GM23248 (cell line): ENCODE results near the gene KRI1. TPM values are rescaled to one million over a fixed set of nuclear protein-coding genes. Genes with fewer than 3 reads are reported as not detected.

Experiments used
- DNase-seq: peaks from one replicate; pipeline ENCODE4 v3.0.0-alpha.2; 2015
- H2AFZ ChIP-seq: fragments of 200-600 bp; sonication (generic); 2 replicates; pipeline ENCODE4 v1.6.1; 2016; ENCODE audit warnings: antibody characterized with exemption
- H3F3A ChIP-seq: fragments of 200-600 bp; sonication (generic); 2 replicates; pipeline ENCODE4 v1.6.1; 2016; ENCODE audit warnings: mild to moderate bottlenecking, antibody characterized with exemption, mixed run types; ENCODE audit not compliant: insufficient read depth
- H3K27ac ChIP-seq: fragments of 200-600 bp; sonication (generic); 2 replicates; pipeline ENCODE4 v1.5.1; 2016; ENCODE audit warnings: mild to moderate bottlenecking
- H3K27me3 ChIP-seq: fragments of 200-600 bp; sonication (generic); replicated peaks from 2 replicates; pipeline ENCODE4 v1.6.1; 2016; ENCODE audit warnings: mild to moderate bottlenecking; ENCODE audit not compliant: insufficient read depth
- H3K36me3 ChIP-seq: fragments of 200-600 bp; sonication (generic); 2 replicates; pipeline ENCODE4 v1.6.1; 2016; ENCODE audit warnings: low read depth, mild to moderate bottlenecking
- H3K4me1 ChIP-seq: fragments of 200-600 bp; sonication (generic); 2 replicates; pipeline ENCODE4 v1.6.1; 2016; ENCODE audit warnings: mild to moderate bottlenecking; ENCODE audit not compliant: insufficient read depth
- H3K4me2 ChIP-seq: fragments of 200-600 bp; sonication (generic); one replicate; pipeline ENCODE4 v1.6.1; 2016; ENCODE audit warnings: mild to moderate bottlenecking; ENCODE audit not compliant: unreplicated experiment
- H3K4me3 ChIP-seq: fragments of 200-600 bp; sonication (generic); 2 replicates; pipeline ENCODE4 v1.5.1; 2016; ENCODE audit warnings: mild to moderate bottlenecking
- H3K79me2 ChIP-seq: fragments of 200-600 bp; sonication (generic); 2 replicates; pipeline ENCODE4 v1.6.1; 2016; ENCODE audit warnings: mild to moderate bottlenecking; ENCODE audit not compliant: insufficient read depth
- H3K9ac ChIP-seq: fragments of 200-600 bp; sonication (generic); 2 replicates; pipeline ENCODE4 v1.6.1; 2016; ENCODE audit warnings: mild to moderate bottlenecking
- H3K9me2 ChIP-seq: fragments of 200-600 bp; sonication (generic); 2 replicates; pipeline ENCODE4 v1.6.1; 2016; ENCODE audit warnings: mixed run types, mild to moderate bottlenecking, moderate library complexity; ENCODE audit not compliant: insufficient read depth
- H3K9me3 ChIP-seq: fragments of 200-600 bp; sonication (generic); one replicate; pipeline ENCODE4 v1.6.1; 2017; ENCODE audit warnings: low read depth
- H4K20me1 ChIP-seq: fragments of 200-600 bp; sonication (generic); 2 replicates; pipeline ENCODE4 v1.6.0; 2016; ENCODE audit not compliant: insufficient read depth
- EZH2 ChIP-seq: fragments of 200-600 bp; sonication (generic); IDR thresholded peaks from 2 replicates; pipeline ENCODE4 v1.6.1; 2018; ENCODE audit warnings: antibody characterized with exemption, mild to moderate bottlenecking; ENCODE audit not compliant: insufficient read depth, poor library complexity, severe bottlenecking
- EZH2phosphoT487 ChIP-seq: fragments of 200-600 bp; sonication (generic); IDR thresholded peaks from 2 replicates; pipeline ENCODE4 v1.6.1; 2018; ENCODE audit warnings: antibody characterized with exemption, moderate library complexity, mild to moderate bottlenecking, low read depth; ENCODE audit not compliant: insufficient read depth
- WGBS, 2 experiments: methylation state at CpG; one replicate each; pipeline ENCODE4 v1.1.6; 2015 to 2017; ENCODE audit warnings: low lambda C conversion rate in 2 of 2, low coverage in 1 of 2; ENCODE audit errors: missing lambda C conversion rate in 2 of 2; 5-methylcytosine and 5-hydroxymethylcytosine counted together
- in situ Hi-C: fragments of 300-500 bp; cut with MboI; formaldehyde crosslinking; loops from 2 replicates; pipeline ENCODE4 v1.15.0; 2020
- polyA plus RNA-seq: library from polyadenylated mRNA; unstranded; fragments of >200 nt; fragmentation: Nextera tagmentation; extraction: Ambion mirVana; gene quantifications from 2 replicates; pipeline ENCODE4 v1.2.1, GENCODE V29; 2016
- total RNA-seq: library from RNA; depleted of rRNA; stranded (reverse); fragments of >200 nt; shearing (Covaris generic); gene quantifications from 2 replicates; pipeline ENCODE4 v1.2.3, GENCODE V29; 2014

The KRI1 gene
- total and polyA plus RNA-seq, 2 experiments from 2014 or later = 11.3 to 15.1 TPM

GRCh38 chr19:10514211-10515145 lies 51.3 kb downstream of the KRI1 start:
- Histone ChIP-seq H3F3A (0 out of 2 replicates have a peak, but pooled peaks cover 3% of the 10 kb centered on the region), H3K79me2 (no peaks in the 10 kb centered on the region), H3K9me2 (no peaks in the 10 kb centered on the region), H3K4me1 (no peaks in the 10 kb centered on the region), H2AFZ (peak overlapping the region; percentile 65), H3K9ac (no peak overlapping the region), H3K27ac (no peak overlapping the region), H3K4me3 (0 out of 2 replicates have a peak overlapping the region, but pooled peaks have one; percentile 29), H3K27me3 (peaks cover 12% of the 10 kb centered on the region), H3K9me3 (no peaks in the 10 kb centered on the region), H3K36me3 (no peaks in the 10 kb centered on the region), H4K20me1 (no peaks in the 10 kb centered on the region), H3K4me2 (peak overlapping the region; percentile 35)
- in situ Hi-C loops = no loop called here
- peak; percentile 27 for DNase-seq
- TF ChIP-seq EZH2 (peak; percentile 63), EZH2phosphoT487 (no peak)
- WGBS, 2 experiments = 10 to 11% methylated on average over 99 to 103 of the region's 107 CpGs

GRCh38 chr19:10513223-10513622 lies 52.6 kb downstream of the KRI1 start:
- 0 out of 2 replicates have a peak, but pooled peaks cover 3% of the 10 kb centered on the region for H3F3A ChIP-seq
- no peaks in the 10 kb centered on the region for H3K79me2 ChIP-seq
- peaks cover 12% of the 10 kb centered on the region; the same call in 1 of the 2 replicates for H3K27me3 ChIP-seq
- H4K20me1 ChIP-seq = no peaks in the 10 kb centered on the region
- no peak overlapping the region for H3K27ac ChIP-seq
- H3K4me1 ChIP-seq = no peaks in the 10 kb centered on the region
- H3K9me3 ChIP-seq = no peaks in the 10 kb centered on the region
- no peak overlapping the region for H2AFZ ChIP-seq
- no peak for TF ChIP-seq EZH2
- WGBS, 2 experiments = 60 to 70% methylated on average over 7 of the region's 7 CpGs
- H3K9me2 ChIP-seq = no peaks in the 10 kb centered on the region
- in situ Hi-C loops = no loop called here
- H3K4me2 ChIP-seq = no peak overlapping the region
- H3K36me3 ChIP-seq = no peaks in the 10 kb centered on the region
- H3K9ac ChIP-seq = no peak overlapping the region
- DNase-seq = no peak
- H3K4me3 ChIP-seq = no peak overlapping the region

- no peaks in the 10 kb centered on the region for H3K9me3 ChIP-seq
- 9 to 13% methylated on average over 14 of the region's 15 CpGs for WGBS, 2 experiments
- H3K9ac ChIP-seq = no peak overlapping the region
- in situ Hi-C loops = no loop called here
- H3K4me1 ChIP-seq = no peaks in the 10 kb centered on the region
- H3K27me3 ChIP-seq = peaks cover 12% of the 10 kb centered on the region; the same call in 1 of the 2 replicates
- no peak for TF ChIP-seq EZH2
- TF ChIP-seq EZH2phosphoT487 = no peak
- no peaks in the 10 kb centered on the region for H3K36me3 ChIP-seq
- H3K4me3 ChIP-seq = no peak overlapping the region
- H3K9me2 ChIP-seq = no peaks in the 10 kb centered on the region
- peak; percentile 30 for DNase-seq
- H3K79me2 ChIP-seq = no peaks in the 10 kb centered on the region
- no peak overlapping the region for H2AFZ ChIP-seq
- peak overlapping the region; percentile 14 for H3K4me2 ChIP-seq
- H3K27ac ChIP-seq = no peak overlapping the region
- 0 out of 2 replicates have a peak, but pooled peaks cover 3% of the 10 kb centered on the region for H3F3A ChIP-seq
- no peaks in the 10 kb centered on the region for H4K20me1 ChIP-seq
These were observed 55.5 kb downstream of the KRI1 start for GRCh38 chr19:10510301-10510802.

DNA sequence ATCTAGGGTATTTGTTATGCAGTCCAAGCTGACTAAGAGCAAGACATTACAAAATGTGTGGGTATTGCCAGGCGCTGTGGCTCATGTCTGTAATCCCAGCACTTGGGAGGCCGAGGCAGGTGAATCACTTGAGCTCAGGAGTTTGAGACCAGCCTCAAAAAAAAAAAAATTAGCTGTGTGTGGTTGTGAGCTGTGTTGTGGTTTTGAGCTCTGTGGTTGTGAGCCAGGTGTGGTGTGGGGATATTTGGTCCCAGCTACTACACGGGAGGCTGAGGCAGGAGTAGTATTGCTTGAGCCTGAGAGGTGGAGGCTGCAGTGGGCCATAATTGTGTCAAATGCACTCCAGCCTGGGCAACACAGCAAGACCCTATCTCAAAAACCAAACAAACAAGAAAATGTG lies 57.1 kb downstream of the KRI1 start:
- in situ Hi-C loops = no loop called here
- 0 out of 2 replicates have a peak, but pooled peaks cover 3% of the 10 kb centered on the region for H3F3A ChIP-seq
- no peak overlapping the region for H3K27ac ChIP-seq
- no peaks in the 10 kb centered on the region for H3K9me3 ChIP-seq
- no peaks in the 10 kb centered on the region for H3K4me1 ChIP-seq
- no peaks in the 10 kb centered on the region for H3K79me2 ChIP-seq
- peaks cover 8% of the 10 kb centered on the region; the same call in 1 of the 2 replicates for H3K27me3 ChIP-seq
- no peaks in the 10 kb centered on the region for H3K36me3 ChIP-seq
- no peak overlapping the region for H3K4me2 ChIP-seq
- no peak overlapping the region for H3K9ac ChIP-seq
- no peak overlapping the region for H2AFZ ChIP-seq
- H3K9me2 ChIP-seq = no peaks in the 10 kb centered on the region
- WGBS, 2 experiments = 57 to 67% methylated on average over 3 of the region's 3 CpGs
- TF ChIP-seq EZH2phosphoT487 (no peak), EZH2 (no peak)
- DNase-seq = no peak
- H3K4me3 ChIP-seq = no peak overlapping the region
- H4K20me1 ChIP-seq = no peaks in the 10 kb centered on the region
